Activated B cell treated with CpG ODN at 0.5 μM for 24 hours (primary cell): Measurements from ENCODE around the gene MAPK10. TPM values are rescaled to one million over a fixed set of nuclear protein-coding genes. Genes with fewer than 3 reads are reported as not detected.

Experiments used
- ATAC-seq: fragments of 200-7000 bp; cut with Tn5 transposase; one replicate; pipeline ENCODE4 v1.10.0; 2021; ENCODE audit warnings: low read depth, mild to moderate bottlenecking, moderate library complexity
- CTCF ChIA-PET: fragments of 350-600 bp; sonication (Branson Sonifier 250); formaldehyde crosslinking; loops from one replicate; lab custom pipeline; 2021; ENCODE audit warnings: antibody characterized with exemption; lab: Charles Lee
- POLR2A ChIA-PET: fragments of 350-600 bp; sonication (Branson Sonifier 250); formaldehyde crosslinking; loops from one replicate; lab custom pipeline; 2021; ENCODE audit warnings: antibody characterized with exemption; lab: Charles Lee
- DNase-seq: peaks from one replicate; pipeline ENCODE4 v3.0.0; 2022
- H3K27ac Mint-ChIP-seq: one replicate; pipeline ENCODE4 v1.8.0; 2020; ENCODE audit warnings: mixed read lengths
- H3K27me3 Mint-ChIP-seq: one replicate; pipeline ENCODE4 v1.8.0; 2021; ENCODE audit warnings: mixed read lengths
- H3K36me3 Mint-ChIP-seq: one replicate; pipeline ENCODE4 v1.8.0; 2021; ENCODE audit warnings: low read depth, mixed read lengths
- H3K4me1 Mint-ChIP-seq: one replicate; pipeline ENCODE4 v1.8.0; 2021; ENCODE audit warnings: mixed read lengths
- H3K4me3 Mint-ChIP-seq: one replicate; pipeline ENCODE4 v1.8.0; 2020; ENCODE audit warnings: mild to moderate bottlenecking, mixed read lengths
- H3K9me3 Mint-ChIP-seq: one replicate; pipeline ENCODE4 v1.8.0; 2020; ENCODE audit warnings: mixed read lengths
- intact Hi-C: fragments of 100-400 bp; cut with micrococcal nuclease; formaldehyde crosslinking; loops from one replicate; pipeline ENCODE4 v1.15.1; 2024
- total RNA-seq: library from RNA; stranded (reverse); gene quantifications from 2 replicates; pipeline ENCODE4 v1.2.3, GENCODE V29; 2022
- TF ChIP-seq, protein P1 (sequence below): fragments of 200-600 bp; IDR thresholded peaks from one replicate; pipeline ENCODE4 v1.8.0; 2022; ENCODE audit warnings: antibody characterized with exemption, mild to moderate bottlenecking

Gene MAPK10
- total RNA-seq, result 0.20 and 0.75 TPM in 2 replicates

DNA sequence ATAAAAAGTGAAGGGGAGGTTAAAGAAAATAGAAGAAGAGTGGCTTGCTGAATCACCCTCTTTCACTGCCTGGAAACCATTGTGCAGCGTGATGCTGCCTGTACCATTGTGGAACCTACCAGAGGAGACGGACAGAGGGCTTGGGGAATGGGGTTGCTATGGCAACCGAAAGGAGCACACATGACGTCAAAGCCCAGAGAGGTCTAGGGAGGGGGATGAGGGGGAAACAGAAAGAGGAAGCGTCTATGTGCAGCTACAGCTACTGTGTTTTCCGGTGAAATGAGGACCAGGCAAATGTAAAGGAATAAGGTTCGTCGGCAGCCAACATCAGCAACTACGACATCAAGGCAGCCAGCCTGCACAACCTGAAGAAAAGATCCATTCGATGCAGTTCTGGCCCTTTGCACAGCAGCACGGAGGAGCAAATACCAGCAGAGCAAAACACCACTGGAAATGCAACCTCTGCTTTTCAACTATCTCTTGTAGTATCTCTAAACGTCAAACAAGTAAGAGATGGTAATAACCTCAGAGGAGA is at the start of gene MAPK10:
Gene MAPK10 (minus strand): TSS at position 110 of the 535 bp plus-strand sequence.
- H3K27ac Mint-ChIP-seq, result peak within 1 kb of the TSS; percentile 79
- ChIA-PET CTCF (no interaction called here), POLR2A (no interaction called here)
- peaks cover 18% of the 10 kb centered on the region for H3K4me1 Mint-ChIP-seq
- no peaks in the 10 kb centered on the region for H3K27me3 Mint-ChIP-seq
- no peaks in the 10 kb centered on the region for H3K36me3 Mint-ChIP-seq
- no peaks in the 10 kb centered on the region for H3K9me3 Mint-ChIP-seq
- TF ChIP-seq, protein P1, sequence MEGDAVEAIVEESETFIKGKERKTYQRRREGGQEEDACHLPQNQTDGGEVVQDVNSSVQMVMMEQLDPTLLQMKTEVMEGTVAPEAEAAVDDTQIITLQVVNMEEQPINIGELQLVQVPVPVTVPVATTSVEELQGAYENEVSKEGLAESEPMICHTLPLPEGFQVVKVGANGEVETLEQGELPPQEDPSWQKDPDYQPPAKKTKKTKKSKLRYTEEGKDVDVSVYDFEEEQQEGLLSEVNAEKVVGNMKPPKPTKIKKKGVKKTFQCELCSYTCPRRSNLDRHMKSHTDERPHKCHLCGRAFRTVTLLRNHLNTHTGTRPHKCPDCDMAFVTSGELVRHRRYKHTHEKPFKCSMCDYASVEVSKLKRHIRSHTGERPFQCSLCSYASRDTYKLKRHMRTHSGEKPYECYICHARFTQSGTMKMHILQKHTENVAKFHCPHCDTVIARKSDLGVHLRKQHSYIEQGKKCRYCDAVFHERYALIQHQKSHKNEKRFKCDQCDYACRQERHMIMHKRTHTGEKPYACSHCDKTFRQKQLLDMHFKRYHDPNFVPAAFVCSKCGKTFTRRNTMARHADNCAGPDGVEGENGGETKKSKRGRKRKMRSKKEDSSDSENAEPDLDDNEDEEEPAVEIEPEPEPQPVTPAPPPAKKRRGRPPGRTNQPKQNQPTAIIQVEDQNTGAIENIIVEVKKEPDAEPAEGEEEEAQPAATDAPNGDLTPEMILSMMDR, result no peak
- DNase-seq (peak; percentile 55), ATAC-seq (peak; percentile 98)
- peak within 1 kb of the TSS; percentile 83 for H3K4me3 Mint-ChIP-seq
- intact Hi-C loops, result loop anchor here (1.0 to 5.0 kb wide), 3 partner anchors 576 to 857 kb away; no protein-coding TSS in a partner anchor

DNA sequence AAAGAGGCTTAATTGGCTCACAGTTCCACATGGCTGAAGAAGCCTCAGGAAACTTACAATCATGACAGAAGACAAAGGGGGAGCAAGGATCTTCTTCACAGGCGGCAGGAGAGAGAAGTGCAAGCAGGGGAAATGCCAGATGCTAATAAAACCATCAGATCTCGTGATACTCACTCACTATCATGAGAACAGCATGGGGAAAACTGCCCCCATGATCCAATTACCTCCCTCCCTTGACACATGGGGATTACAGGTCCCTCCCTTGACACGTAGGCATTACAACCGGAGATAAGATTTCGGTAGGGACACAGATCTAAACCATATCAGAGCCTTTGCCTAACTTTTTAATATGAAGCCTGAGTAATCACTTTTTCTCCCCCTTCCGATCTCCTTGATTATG is 43.7 kb upstream of the MAPK10 start:
- peaks cover 3% of the 10 kb centered on the region for H3K27me3 Mint-ChIP-seq
- H3K36me3 Mint-ChIP-seq, result no peaks in the 10 kb centered on the region
- H3K27ac Mint-ChIP-seq, result no peak overlapping the region
- peaks cover 2% of the 10 kb centered on the region for H3K9me3 Mint-ChIP-seq
- TF ChIP-seq, protein P1, result no peak
- H3K4me3 Mint-ChIP-seq, result no peak overlapping the region
- no peak for ATAC-seq
- no peak for DNase-seq
- POLR2A ChIA-PET, result no interaction called here
- CTCF ChIA-PET, result no interaction called here
- intact Hi-C loops, result no loop called here
- no peaks in the 10 kb centered on the region for H3K4me1 Mint-ChIP-seq

DNA sequence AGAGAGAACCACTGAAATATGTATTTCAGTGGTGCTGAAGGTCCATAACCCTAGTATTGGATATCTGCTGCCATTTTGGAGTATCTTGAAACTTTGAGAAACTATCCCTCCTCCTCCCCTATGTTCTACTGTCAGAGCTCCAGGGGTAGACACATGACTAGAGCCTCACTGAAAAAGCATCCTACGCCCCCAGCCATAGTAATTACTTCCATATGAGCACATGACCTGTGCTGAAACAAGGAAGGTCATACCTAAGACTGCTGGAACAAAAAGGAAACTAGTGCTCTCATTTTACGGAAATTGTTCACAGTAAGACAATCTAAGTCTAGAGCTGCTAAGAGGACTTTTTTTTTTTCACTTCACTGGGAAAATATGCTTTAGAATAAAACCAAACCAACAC is 42.0 kb upstream of the MAPK10 start:
- Mint-ChIP-seq H3K27ac (no peak overlapping the region), H3K4me1 (no peaks in the 10 kb centered on the region), H3K4me3 (no peak overlapping the region), H3K27me3 (peaks cover 2% of the 10 kb centered on the region), H3K9me3 (no peaks in the 10 kb centered on the region), H3K36me3 (no peaks in the 10 kb centered on the region)
- TF ChIP-seq, protein P1, result no peak
- DNase-seq, result no peak
- no peak for ATAC-seq
- POLR2A ChIA-PET, result no interaction called here
- intact Hi-C loops, result no loop called here
- CTCF ChIA-PET, result no interaction called here

DNA sequence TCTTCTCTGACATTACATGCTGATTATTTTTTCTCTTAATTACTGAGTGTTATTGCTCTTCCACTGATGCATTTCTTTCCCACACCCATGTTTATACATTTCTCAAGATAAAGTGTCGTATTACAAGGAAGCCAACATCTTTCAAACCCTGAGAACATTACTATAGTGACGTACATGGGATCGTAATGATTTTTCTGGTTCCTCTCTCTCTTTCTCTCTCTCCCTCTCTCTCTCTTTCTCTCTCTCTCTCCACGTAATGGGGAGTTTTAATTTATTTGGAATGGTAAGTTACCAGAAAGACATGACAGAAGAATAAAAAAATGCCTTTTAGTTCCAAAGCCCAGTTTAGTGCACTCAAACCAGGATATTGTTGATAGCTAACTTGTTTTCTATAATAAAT is 40.4 kb upstream of the MAPK10 start:
- TF ChIP-seq, protein P1, result no peak
- H3K36me3 Mint-ChIP-seq, result no peaks in the 10 kb centered on the region
- no peak overlapping the region for H3K27ac Mint-ChIP-seq
- DNase-seq, result no peak
- ChIA-PET CTCF (no interaction called here), POLR2A (no interaction called here)
- peaks cover 2% of the 10 kb centered on the region for H3K27me3 Mint-ChIP-seq
- H3K9me3 Mint-ChIP-seq, result no peaks in the 10 kb centered on the region
- intact Hi-C loops, result no loop called here
- ATAC-seq, result no peak
- H3K4me3 Mint-ChIP-seq, result no peak overlapping the region
- H3K4me1 Mint-ChIP-seq, result no peaks in the 10 kb centered on the region

DNA sequence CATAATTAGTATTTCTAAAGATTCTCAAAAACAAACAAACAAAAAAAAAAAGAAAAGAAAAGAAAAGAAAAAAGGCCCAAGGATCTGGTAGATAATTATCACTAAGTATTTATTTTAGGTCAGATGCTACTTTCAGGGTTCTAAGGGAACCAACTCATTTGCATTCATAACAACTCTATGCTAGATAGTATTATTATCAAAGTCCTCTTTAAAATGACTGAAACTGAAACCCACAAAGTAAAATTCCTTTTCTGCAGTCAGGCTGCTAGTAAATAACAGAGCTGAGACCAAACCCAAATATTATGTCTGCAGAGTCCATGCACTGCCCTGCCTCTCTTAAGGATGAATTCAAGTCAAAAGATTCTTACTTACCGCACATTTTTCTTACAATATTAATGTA is 38.3 kb upstream of the MAPK10 start:
- peaks cover 2% of the 10 kb centered on the region for H3K27me3 Mint-ChIP-seq
- no peaks in the 10 kb centered on the region for H3K36me3 Mint-ChIP-seq
- ATAC-seq, result no peak
- no peaks in the 10 kb centered on the region for H3K4me1 Mint-ChIP-seq
- H3K9me3 Mint-ChIP-seq, result no peaks in the 10 kb centered on the region
- TF ChIP-seq, protein P1, result no peak
- intact Hi-C loops, result no loop called here
- ChIA-PET POLR2A (no interaction called here), CTCF (no interaction called here)
- H3K27ac Mint-ChIP-seq, result no peak overlapping the region
- H3K4me3 Mint-ChIP-seq, result no peak overlapping the region
- DNase-seq, result no peak
